K562 (cell line): Measurements from ENCODE around the gene ITGA6. TPM values are rescaled to one million over a fixed set of nuclear protein-coding genes. Genes with fewer than 3 reads are reported as not detected.
A peak's percentile ranks its signal among the peaks of the same experiment; 100 is the strongest.

ENCODE experiments used
- BACH1 ChIP-seq: fragments of 200-800 bp; sonication (Bioruptor generic); IDR thresholded peaks from 2 replicates; pipeline ENCODE4 v1.6.1; 2016; ENCODE audit warnings: missing genetic modification characterization, missing compliant biosample characterization
- BCLAF1 ChIP-seq, 2 experiments: fragments of 450-650 bp in 1 of 2; IDR thresholded peaks; 2 replicates each; pipeline ENCODE4 v1.6.1; 2011 to 2017; ENCODE audit warnings: low read depth in 2 of 2, antibody characterized with exemption in 1 of 2, borderline replicate concordance in 1 of 2, low read length in 1 of 2, mild to moderate bottlenecking in 1 of 2, mixed read lengths in 1 of 2; ENCODE audit not compliant: control insufficient read depth in 1 of 2
- BCOR ChIP-seq: fragments of 450-650 bp; IDR thresholded peaks from 2 replicates; pipeline ENCODE4 v1.6.1; 2016
- CBFA2T2 ChIP-seq: fragments of 450-650 bp; conservative IDR thresholded peaks from 2 replicates; pipeline ENCODE4 v1.6.1; 2017; ENCODE audit warnings: mild to moderate bottlenecking
- CHD2 ChIP-seq: IDR thresholded peaks from 2 replicates; pipeline ENCODE4 v1.6.1; 2011; ENCODE audit warnings: low read depth, low read length
- E2F3 ChIP-seq: fragments of 250-450 bp; sonication (Bioruptor Pico); IDR thresholded peaks from 2 replicates; pipeline ENCODE4 v1.4.0; 2020; ENCODE audit warnings: mild to moderate bottlenecking
- EP400 ChIP-seq: fragments of 450-650 bp; IDR thresholded peaks from 2 replicates; pipeline ENCODE4 v1.6.1; 2017; ENCODE audit warnings: antibody characterized with exemption, mild to moderate bottlenecking, moderate library complexity
- ERF ChIP-seq: fragments of 450-650 bp; formaldehyde crosslinking; IDR thresholded peaks from 2 replicates; pipeline ENCODE4 v1.4.0; 2020; ENCODE audit warnings: mild to moderate bottlenecking, mixed read lengths
- GABPA ChIP-seq: fragments of 200-800 bp; sonication (Bioruptor generic); conservative IDR thresholded peaks from 2 replicates; pipeline ENCODE4 v1.6.1; 2016; ENCODE audit warnings: low read depth, missing genetic modification characterization, missing compliant biosample characterization
- HEY1 ChIP-seq: fragments of 250-450 bp; sonication (Bioruptor Pico); IDR thresholded peaks from 2 replicates; pipeline ENCODE4 v1.5.0; 2020; ENCODE audit warnings: mild to moderate bottlenecking, moderate library complexity, borderline replicate concordance
- HMBOX1 ChIP-seq: sonication (generic); IDR thresholded peaks from 2 replicates; pipeline ENCODE4 v1.6.1; 2016
- JUNB ChIP-seq: fragments of 450-650 bp; formaldehyde crosslinking; conservative IDR thresholded peaks from 2 replicates; pipeline ENCODE4 v1.4.0; 2020; ENCODE audit warnings: mild to moderate bottlenecking
- KHSRP ChIP-seq: fragments of 450-650 bp; IDR thresholded peaks from 2 replicates; pipeline ENCODE4 v1.6.1; 2017
- NONO ChIP-seq, 2 experiments: fragments of 200-400 bp in 1 of 2; fragments of 450-650 bp in 1 of 2; formaldehyde crosslinking in 1 of 2; IDR thresholded peaks; 2 replicates each; pipeline ENCODE4 v1.6.1; 2017; ENCODE audit warnings: low read depth in 2 of 2, mild to moderate bottlenecking in 2 of 2, moderate library complexity in 2 of 2, low read length in 1 of 2
- NR2C1 ChIP-seq, 2 experiments: fragments of 450-650 bp; IDR thresholded peaks; 2 replicates each; pipeline ENCODE4 v1.6.1; 2017; ENCODE audit warnings: mild to moderate bottlenecking in 2 of 2, antibody characterized with exemption in 1 of 2, inconsistent platforms in 1 of 2, missing compliant biosample characterization in 1 of 2, missing genetic modification characterization in 1 of 2
- NR2C2 ChIP-seq, 2 experiments: fragments of 200-800 bp in 1 of 2; sonication (Bioruptor generic) in 1 of 2; sonication (generic) in 1 of 2; formaldehyde crosslinking in 1 of 2; IDR thresholded peaks; 2 replicates each; pipeline versions ENCODE4 v1.6.1 to v1.8.0; 2016 to 2022; ENCODE audit warnings: mild to moderate bottlenecking in 1 of 2, missing compliant biosample characterization in 1 of 2, missing genetic modification characterization in 1 of 2, missing genetic modification reagents in 1 of 2
- PHB ChIP-seq: fragments of 250-450 bp; sonication (Bioruptor Pico); IDR thresholded peaks from 2 replicates; pipeline ENCODE4 v1.5.0; 2021
- PHTF2 ChIP-seq: fragments of 250-450 bp; sonication (Bioruptor Pico); IDR thresholded peaks from 2 replicates; pipeline ENCODE4 v1.5.0; 2021; ENCODE audit warnings: mild to moderate bottlenecking
- RHOXF2B ChIP-seq: fragments of 250-450 bp; sonication (Bioruptor Pico); conservative IDR thresholded peaks from 2 replicates; pipeline ENCODE4 v1.5.1; 2021
- SIN3B ChIP-seq: fragments of 450-650 bp; IDR thresholded peaks from 2 replicates; pipeline ENCODE4 v1.6.1; 2017; ENCODE audit warnings: low read depth, mild to moderate bottlenecking, moderate library complexity
- SMAD3 ChIP-seq: fragments of 450-650 bp; formaldehyde crosslinking; conservative IDR thresholded peaks from 2 replicates; pipeline ENCODE4 v1.4.0; 2020; ENCODE audit warnings: mild to moderate bottlenecking
- TAL1 ChIP-seq: fragments of 450-650 bp; IDR thresholded peaks from 2 replicates; pipeline ENCODE4 v1.6.1; 2016; ENCODE audit warnings: mild to moderate bottlenecking
- ZBED1 ChIP-seq: IDR thresholded peaks from 2 replicates; pipeline ENCODE4 v1.6.1; 2014
- ZBTB33 ChIP-seq: sonication (generic); formaldehyde crosslinking; IDR thresholded peaks from 2 replicates; pipeline ENCODE4 v1.8.1; 2023; ENCODE audit warnings: mild to moderate bottlenecking, missing genetic modification reagents
- ZSCAN32 ChIP-seq: fragments of 450-650 bp; formaldehyde crosslinking; IDR thresholded peaks from 2 replicates; pipeline ENCODE4 v1.4.0; 2020; ENCODE audit warnings: mild to moderate bottlenecking, moderate library complexity
- polyA plus RNA-seq, 8 experiments: library from polyadenylated mRNA; depleted of rRNA in 4 of 8; stranded (reverse) in 5 of 8; unstranded in 3 of 8; fragments of >200 nt; fragmentation: Nextera tagmentation in 2 of 8; fragmentation: Illumina TruSeq in 1 of 8; extraction: Ambion mirVana in 2 of 8; extraction: Trizol in 1 of 8; gene quantifications; 2 replicates each; pipeline versions ENCODE4 v1.2.1 to v1.2.3, GENCODE V29; 2011 to 2014; ENCODE audit warnings: inconsistent platforms in 1 of 8, missing spikeins in 1 of 8
- total RNA-seq, 7 experiments: library from RNA; depleted of rRNA in 6 of 7; stranded (reverse); fragments of >200 nt in 6 of 7; fragmentation: Illumina TruSeq in 2 of 7; extraction: Trizol in 2 of 7; gene quantifications; 2 replicates each; pipeline versions ENCODE4 v1.2.1 to v1.2.3, GENCODE V29; 2011 to 2021; ENCODE audit warnings: low replicate concordance in 1 of 7

The ITGA6 gene
- total and polyA plus RNA-seq, 9 of the 15 experiments (the other 6 are each of a cell fraction or from before 2014, with no cell fraction given), result 0.01 to 0.29 (median 0.05) TPM; not detected in 5

- no peak for TF ChIP-seq HMBOX1
- peak; percentile 68 for TF ChIP-seq CBFA2T2
- no peak for TF ChIP-seq SMAD3 (CRISPR knock-in tag)
- no peak for TF ChIP-seq HEY1
- no peak for TF ChIP-seq ZBED1
- no peak for TF ChIP-seq GABPA (tag)
- no peak for TF ChIP-seq EP400
- TF ChIP-seq KHSRP, result no peak
- no peak for TF ChIP-seq RHOXF2B (CRISPR knock-in tag)
- peak; percentile 51 for TF ChIP-seq TAL1
- no peak for TF ChIP-seq ERF
- TF ChIP-seq E2F3 (CRISPR knock-in tag), result no peak
- TF ChIP-seq CHD2, result no peak
- TF ChIP-seq JUNB (CRISPR knock-in tag), result no peak
- TF ChIP-seq BCLAF1 (IDR thresholded peaks at IDR 0.05; ENCODE audit: borderline replicate concordance in 1 of 2, control insufficient read depth in 1 of 2, low read depth in 2 of 2, low read length in 1 of 2), result no peak
- no peak for TF ChIP-seq NONO (IDR thresholded peaks at IDR 0.05; ENCODE audit: low read depth in 2 of 2, low read length in 1 of 2)
- no peak for TF ChIP-seq BCOR
- no peak for TF ChIP-seq ZBTB33
- TF ChIP-seq PHB, result no peak
- no peak for TF ChIP-seq SIN3B
- no peak for TF ChIP-seq PHTF2 (CRISPR knock-in tag)
- TF ChIP-seq NR2C2 (CRISPR knock-in tag; IDR thresholded peaks at IDR 0.05), result no peak
- TF ChIP-seq NR2C2 (tag; IDR thresholded peaks at IDR 0.05), result no peak
- TF ChIP-seq ZSCAN32 (CRISPR knock-in tag), result no peak
- no peak for TF ChIP-seq NR2C1 (IDR thresholded peaks at IDR 0.05)
- TF ChIP-seq NR2C1 (tag; IDR thresholded peaks at IDR 0.05), result no peak
- TF ChIP-seq BACH1 (tag), result no peak
Measured at GRCh38 chr2:172550419-172550818, 123.0 kb downstream of the ITGA6 start (continued).
